Measurements from ENCODE around the gene PNLIPRP1.

PNLIPRP1 gene

DNA sequence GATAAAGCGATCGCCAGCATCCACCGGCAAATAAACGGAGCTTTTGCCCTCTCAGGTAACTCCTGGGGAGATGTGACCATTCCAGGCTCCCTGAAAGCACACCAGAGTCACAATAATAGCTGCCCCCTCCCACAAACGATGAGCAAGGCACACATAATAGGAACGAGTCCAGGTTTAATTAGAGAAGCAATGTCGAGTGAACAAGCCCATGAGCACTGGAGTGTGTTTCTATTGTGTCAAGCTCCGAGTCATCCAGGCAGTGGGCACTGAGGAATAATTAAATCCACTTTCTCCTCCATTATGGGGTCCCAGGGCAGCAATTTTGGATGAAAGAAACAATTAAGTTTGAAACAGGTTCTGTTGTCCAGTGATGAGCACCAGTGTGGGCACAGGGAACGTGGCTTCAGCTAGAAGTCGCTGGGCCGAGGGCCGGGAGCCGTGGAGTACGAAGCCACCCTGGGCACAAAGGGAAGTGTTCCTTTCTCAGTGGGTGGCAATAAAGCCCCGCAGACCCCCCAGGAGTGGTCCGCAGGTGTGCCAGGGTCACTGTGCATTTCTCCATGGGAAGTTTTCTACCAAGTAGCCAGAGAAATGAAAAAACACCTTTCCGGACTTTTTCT is 41.9 kb downstream of the PNLIPRP1 start:
- no peak for DNase-seq

DNA sequence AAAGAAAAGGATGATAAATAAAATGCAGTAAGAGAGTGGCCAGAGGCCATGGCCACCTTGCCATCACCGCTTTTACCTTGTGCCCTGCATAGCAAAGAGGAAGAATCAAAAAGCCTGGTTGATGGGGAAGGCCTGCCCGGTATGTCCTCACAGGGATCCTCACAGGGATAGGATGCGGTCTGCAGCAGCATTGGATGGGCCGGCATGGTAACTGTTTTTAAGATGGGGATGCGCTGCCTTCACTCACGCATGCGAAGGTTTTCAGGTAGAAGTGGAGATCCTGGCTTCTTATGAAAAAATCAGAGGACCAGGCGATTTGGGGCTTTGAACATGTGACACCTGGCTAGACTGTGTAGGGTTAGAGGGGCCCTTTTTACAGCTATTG is 42.4 kb downstream of the PNLIPRP1 start:
- DNase-seq: no peak

DNA sequence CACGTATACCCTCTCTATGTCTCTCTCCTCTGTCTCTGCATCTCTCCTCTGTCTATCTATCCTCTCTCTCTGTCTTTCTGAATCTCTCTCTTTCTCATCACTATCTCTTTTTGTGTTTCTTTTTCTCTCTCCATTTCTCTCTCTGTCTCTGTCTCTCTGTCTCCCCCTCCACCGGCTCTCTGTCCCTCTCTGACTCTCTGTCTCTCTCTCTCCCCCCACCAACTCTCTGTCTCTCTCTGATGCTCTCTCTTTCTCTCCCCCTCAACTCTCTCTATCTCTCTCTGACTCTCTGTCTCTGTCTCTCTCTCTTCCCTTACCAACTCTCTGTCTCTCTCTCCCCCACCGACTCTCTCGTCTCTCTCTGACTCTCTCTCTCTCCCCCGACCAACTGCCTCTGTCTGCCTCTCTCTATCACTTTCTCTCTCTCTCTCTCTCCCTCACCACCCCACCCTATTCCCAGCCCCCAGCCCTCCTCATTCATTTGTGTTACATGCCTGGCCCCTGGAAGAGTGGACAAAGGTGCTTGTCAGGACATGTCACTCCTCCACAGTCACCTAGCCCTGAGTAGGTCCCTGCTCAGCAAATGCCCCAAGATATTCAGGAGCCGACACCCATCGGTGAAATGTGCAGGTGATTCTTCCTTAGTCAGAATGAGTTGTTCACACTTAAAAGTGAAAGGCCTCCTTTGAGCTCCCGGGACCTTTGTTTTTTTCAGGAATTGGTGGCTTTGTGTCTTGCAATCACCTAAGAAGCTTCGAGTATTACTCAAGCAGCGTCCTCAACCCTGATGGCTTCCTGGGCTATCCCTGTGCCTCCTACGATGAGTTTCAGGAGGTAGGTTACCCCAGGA is 43.6 kb downstream of the PNLIPRP1 start:
- no peak for DNase-seq

DNA sequence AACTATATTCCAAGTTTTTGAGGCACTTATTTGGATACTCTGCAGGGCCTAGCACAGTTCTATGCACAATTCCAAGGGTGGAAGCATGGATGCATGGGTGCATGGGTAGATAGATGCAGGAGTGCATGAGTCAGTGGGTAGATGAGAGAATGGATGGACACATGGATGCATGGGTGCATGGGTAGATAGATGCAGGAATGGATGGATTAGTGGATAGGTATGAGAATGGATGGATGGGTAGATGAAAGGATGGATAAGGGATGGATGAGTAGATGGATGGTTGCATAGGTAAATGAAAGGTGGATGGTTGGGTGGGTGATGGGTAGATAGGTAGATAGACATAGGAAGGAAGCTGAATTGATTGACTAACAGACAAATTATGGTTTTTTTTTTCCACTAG is 45.6 kb downstream of the PNLIPRP1 start:
- DNase-seq: no peak

DNA sequence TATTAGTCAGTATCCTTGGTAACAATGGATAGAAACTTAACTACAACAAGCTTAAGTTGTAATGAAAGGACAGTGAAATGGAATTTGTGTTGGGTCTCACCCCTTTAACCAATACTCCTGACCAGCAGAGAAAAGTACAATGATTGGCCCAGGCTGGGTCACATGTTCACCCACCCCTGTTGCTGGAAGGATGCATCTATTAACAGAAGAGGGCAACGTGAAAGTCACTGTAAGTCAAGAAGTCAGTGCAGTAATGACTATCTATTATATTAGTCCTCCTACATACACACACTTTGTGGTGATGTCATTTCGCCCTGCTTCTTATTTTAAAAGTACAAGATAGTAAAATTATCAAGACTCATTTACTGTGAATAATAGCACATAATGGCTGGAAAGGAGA is 46.2 kb downstream of the PNLIPRP1 start:
- DNase-seq: no peak

DNA sequence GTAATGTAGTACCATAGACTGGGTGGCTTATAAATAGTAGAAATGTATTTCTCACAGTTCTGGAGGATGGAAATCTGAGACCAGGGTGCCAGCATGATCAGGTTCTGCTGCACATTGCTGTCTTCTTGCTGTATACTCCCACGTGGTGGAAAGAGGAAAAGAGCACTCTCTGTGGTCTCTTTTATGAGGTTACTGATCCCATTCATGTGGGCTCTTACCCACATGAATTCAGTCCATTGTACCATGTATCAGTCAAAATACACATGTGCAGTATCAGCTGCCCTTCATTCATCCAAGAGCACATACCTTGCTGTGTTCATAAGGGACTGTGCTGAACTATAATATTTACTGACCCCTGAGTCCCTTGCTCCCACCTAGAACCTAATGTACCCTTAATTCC is 47.1 kb downstream of the PNLIPRP1 start:
- no peak for DNase-seq

DNA sequence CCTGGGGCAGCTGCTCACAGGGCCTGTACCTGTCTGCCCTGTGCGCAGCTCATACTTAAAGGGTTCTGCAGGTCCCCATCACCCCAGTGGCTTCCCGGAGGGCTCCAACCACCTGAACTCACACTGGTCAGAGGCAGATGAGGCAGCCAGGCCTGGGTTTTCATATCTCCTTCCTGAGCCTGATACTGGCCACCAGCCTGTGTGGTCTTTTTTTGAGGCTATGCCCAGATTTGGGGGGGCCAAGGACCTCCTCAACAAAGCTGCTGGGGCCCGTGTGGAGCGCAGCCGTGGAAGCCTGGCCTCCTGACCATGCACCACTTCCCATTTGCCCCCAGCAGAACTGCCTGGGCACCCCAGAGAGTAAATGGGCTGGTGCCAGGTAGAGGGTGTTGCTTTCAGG is 55.7 kb downstream of the PNLIPRP1 start:
- no peak for DNase-seq

DNA sequence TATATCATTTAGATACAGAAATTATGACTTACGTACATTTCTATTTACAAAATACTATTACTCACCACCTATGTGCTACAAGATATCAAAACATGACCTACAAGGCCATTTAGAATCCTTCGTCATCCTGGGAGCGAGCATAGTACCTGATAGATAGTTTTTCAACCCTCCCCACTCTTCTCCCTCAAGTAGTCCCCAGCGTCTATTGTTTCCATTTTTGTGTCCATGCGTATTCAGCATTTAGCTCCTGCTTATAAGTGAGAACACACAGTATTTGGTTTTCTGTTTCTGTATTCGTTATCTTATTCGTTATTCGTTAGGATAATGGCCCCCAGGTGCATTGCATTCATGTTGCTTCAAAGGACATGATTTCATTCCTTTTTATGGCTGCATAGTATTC is 58.1 kb downstream of the PNLIPRP1 start:
- DNase-seq: no peak

DNA sequence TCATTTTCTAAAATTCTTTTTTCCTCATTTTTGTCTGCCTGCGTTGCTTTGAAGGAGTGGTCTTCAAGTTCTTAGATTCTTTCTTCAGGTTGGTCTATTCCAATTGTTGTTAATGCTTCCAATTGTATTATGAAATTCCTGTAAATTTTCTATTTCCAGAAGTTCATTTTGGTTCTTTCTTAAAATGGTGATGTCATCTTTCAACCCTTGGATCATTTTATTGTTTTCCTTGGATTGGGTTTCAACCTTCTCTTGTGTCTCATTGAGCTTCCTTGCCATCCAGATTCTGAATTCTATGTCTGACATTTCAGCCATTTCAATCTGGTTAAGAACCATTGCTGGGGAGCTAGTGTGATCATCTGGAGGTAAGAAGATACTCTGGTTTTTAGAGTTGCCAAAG is 63.1 kb downstream of the PNLIPRP1 start:
- DNase-seq: no peak

DNA sequence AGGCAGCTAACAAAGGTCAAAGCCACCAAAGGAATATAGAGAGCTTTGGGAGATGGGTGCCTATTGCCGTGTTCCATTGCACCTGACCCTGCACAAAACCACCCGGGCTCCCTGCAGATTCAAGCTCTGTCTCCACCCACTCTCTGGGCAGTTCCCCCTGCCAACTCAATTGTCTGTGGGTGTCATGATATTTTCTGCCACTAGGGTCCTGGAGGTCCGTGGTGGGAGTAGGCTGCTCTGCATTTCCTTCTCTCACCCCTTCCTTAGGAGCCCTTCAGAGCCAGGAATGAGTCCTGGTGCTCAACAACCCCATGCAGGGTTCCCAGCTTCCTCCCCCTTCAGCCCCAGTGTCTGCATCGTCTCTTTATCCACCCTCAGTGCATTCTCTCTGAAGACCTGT is 64.1 kb downstream of the PNLIPRP1 start:
- DNase-seq: no peak

DNA sequence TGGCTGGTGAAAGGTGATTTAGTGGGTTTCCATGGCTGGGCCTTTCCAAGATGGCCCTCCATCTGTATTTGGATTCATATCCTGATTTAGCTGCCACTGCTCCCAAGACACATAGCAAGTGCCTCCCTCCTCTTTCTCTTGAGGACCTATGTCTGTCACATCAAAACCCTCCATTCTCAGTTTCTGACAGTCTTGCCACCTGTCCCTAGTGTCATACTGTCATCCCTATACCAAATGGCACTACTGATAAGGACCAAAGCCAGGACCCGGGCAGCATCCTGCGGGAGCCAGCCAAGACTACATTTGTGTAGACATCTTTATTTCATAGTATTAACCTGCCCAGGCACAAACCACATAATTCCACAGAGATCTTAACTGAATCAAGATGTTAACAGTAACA is 64.8 kb downstream of the PNLIPRP1 start:
- no peak for DNase-seq

DNA sequence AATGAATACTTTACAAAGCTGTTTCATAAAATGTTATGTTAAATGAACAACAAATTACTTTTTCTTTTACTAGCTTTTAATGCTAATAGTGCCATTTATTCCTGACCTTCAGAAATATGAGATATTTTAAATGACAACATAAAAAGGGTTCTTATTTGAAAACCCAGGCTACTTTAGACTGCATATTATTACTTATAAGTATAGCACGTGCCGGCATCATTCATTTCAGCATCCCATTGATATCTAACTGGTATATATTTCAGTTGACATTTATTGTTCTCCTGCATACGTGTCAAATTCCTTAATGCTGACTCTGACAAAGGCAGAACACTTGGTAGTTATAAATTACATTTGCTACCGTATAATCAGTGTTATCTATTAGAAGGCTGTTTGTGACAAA is 65.3 kb downstream of the PNLIPRP1 start:
- no peak for DNase-seq

DNA sequence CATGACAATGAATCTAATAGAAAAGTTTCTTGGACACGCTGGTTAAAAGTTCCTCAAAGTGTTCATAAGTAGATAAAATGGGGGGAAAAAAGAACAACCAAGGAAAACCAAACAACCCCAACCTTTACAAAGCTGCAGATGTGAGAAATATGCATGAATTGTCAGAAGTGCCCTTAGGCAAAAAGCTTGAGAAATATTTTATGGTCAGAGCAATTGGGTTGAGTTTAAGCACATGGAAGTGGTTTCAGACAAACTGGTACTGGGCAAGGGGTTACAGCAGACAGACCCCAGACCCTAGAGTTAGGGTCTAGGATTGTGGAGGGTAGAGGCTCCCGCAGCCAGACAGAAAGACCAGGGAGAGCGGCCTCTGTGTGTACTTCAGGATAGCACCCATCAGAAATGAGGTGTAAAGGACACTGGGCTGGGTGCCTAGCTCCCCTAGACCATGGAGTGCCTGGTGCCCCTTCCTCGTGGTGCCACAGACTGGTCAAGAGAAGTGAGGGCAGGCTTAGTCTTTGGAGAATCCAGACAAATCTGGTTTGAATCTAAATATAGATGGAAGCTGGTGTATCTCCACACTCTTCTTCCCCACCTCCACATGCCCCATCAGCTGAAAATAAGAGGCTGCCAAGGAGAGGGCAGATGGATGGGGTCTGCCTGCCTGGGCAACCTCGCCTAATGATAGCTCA is 67.2 kb downstream of the PNLIPRP1 start:
- DNase-seq: no peak
